ENCODE measurements around the gene ITGA5.

DNA sequence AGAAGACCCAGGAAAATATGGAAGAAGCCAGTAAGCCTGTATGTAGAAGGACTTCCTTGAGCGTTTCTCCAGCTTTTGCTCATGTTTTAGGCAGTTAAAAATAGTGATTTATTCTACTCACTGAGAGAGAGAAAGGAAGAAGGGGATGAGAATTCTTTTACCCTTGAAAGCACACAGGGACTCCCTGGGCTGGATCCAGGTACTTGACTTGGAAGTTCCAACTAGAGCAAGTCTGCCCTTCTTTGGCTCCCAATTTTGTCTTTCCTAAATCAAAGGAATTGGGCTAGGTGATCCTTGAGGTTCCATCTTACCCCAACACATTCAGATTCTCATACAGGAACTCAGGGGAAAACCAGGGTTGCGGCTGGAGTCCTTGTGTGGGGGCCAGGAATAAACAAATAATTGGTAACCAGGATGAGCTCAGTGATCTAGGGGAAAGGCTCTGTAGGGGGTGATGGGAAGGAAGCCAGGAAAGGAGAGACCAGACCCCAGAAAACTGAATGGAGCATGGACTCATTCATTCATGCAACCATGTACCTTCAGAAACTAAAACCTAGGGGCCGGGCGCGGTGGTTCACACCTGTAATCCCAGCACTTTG, 11.5 kb upstream of the ITGA5 start:
- no peak for TF ChIP-seq POLR2A (IDR thresholded peaks at IDR 0.05; ENCODE audit: borderline replicate concordance, extremely low read depth, insufficient read depth, insufficient read length)
- TF ChIP-seq RAD21 (IDR thresholded peaks at IDR 0.05; ENCODE audit: low read depth), result no peak
- TF ChIP-seq, protein P1, sequence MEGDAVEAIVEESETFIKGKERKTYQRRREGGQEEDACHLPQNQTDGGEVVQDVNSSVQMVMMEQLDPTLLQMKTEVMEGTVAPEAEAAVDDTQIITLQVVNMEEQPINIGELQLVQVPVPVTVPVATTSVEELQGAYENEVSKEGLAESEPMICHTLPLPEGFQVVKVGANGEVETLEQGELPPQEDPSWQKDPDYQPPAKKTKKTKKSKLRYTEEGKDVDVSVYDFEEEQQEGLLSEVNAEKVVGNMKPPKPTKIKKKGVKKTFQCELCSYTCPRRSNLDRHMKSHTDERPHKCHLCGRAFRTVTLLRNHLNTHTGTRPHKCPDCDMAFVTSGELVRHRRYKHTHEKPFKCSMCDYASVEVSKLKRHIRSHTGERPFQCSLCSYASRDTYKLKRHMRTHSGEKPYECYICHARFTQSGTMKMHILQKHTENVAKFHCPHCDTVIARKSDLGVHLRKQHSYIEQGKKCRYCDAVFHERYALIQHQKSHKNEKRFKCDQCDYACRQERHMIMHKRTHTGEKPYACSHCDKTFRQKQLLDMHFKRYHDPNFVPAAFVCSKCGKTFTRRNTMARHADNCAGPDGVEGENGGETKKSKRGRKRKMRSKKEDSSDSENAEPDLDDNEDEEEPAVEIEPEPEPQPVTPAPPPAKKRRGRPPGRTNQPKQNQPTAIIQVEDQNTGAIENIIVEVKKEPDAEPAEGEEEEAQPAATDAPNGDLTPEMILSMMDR (IDR thresholded peaks at IDR 0.05 in 2 of 3, conservative IDR thresholded peaks at IDR 0.05 in 1 of 3; ENCODE audit: borderline replicate concordance in 1 of 3, insufficient read depth in 1 of 3, low read depth in 2 of 3, low read length in 2 of 3), result no peak
- TF ChIP-seq ZFX (IDR thresholded peaks at IDR 0.05), result no peak
- TF ChIP-seq TCF7L2 (IDR thresholded peaks at IDR 0.05; ENCODE audit: borderline replicate concordance, extremely low read depth, insufficient read depth, insufficient read length), result no peak
